Globus pallidus (tissue), 1 donor: ENCODE data around the gene ACAD8.
A peak's percentile ranks its signal among the peaks of the same experiment; 100 is the strongest.

Experiments used
- DNase-seq: peaks from one replicate; pipeline ENCODE4 v3.0.0-alpha.2; 2015; ENCODE audit warnings: low spot score

Gene ACAD8

GRCh38 chr11:134253188-134253993 is at the start of gene ACAD8, which contains the start of gene THYN1:
ACAD8 (plus strand) TSS chr11:134253568; CDS start chr11:134253601, 33 bp downstream.
THYN1 (minus strand) TSS chr11:134253352; CDS start chr11:134252882, 470 bp downstream.
- peak; percentile 96 for DNase-seq

- no peak for DNase-seq
Observed at GRCh38 chr11:134205729-134206128, 47.6 kb upstream of the ACAD8 start.

GRCh38 chr11:134206185-134206584 is 47.2 kb upstream of the ACAD8 start:
- no peak for DNase-seq

GRCh38 chr11:134207538-134208239 is 45.7 kb upstream of the ACAD8 start:
- DNase-seq, result no peak

- DNase-seq, result no peak
Observed at GRCh38 chr11:134215836-134216235, 37.5 kb upstream of the ACAD8 start.

- peak; percentile 33 for DNase-seq
Observed at GRCh38 chr11:134216816-134217215, 36.6 kb upstream of the ACAD8 start.

- no peak for DNase-seq
Observed at GRCh38 chr11:134223121-134223520, 30.2 kb upstream of the ACAD8 start.

GRCh38 chr11:134223836-134224709 is 29.3 kb upstream of the ACAD8 start, which contains the start of the genes NCAPD3 and VPS26B:
NCAPD3 (minus strand) TSS chr11:134223967; CDS start chr11:134223926, 41 bp downstream.
VPS26B (plus strand) TSS chr11:134224671; CDS start chr11:134225123, 452 bp downstream.
- peak; percentile 95 for DNase-seq

- DNase-seq, result peak; percentile 81
Observed at GRCh38 chr11:134224710-134225664, 28.4 kb upstream of the ACAD8 start.

- no peak for DNase-seq
Observed at GRCh38 chr11:134226806-134227325, 26.5 kb upstream of the ACAD8 start.

- no peak for DNase-seq
Observed at GRCh38 chr11:134228625-134229024, 24.7 kb upstream of the ACAD8 start.

GRCh38 chr11:134229126-134229790 is 24.1 kb upstream of the ACAD8 start:
- no peak for DNase-seq

GRCh38 chr11:134230339-134230738 is 23.0 kb upstream of the ACAD8 start:
- no peak for DNase-seq

- no peak for DNase-seq
Observed at GRCh38 chr11:134231958-134232659, 21.3 kb upstream of the ACAD8 start.

GRCh38 chr11:134233729-134234179 is 19.6 kb upstream of the ACAD8 start:
- no peak for DNase-seq

- DNase-seq, result no peak
Observed at GRCh38 chr11:134235399-134235798, 18.0 kb upstream of the ACAD8 start.

- no peak for DNase-seq
Observed at GRCh38 chr11:134236834-134237556, 16.4 kb upstream of the ACAD8 start.

GRCh38 chr11:134237557-134237922 is 15.8 kb upstream of the ACAD8 start:
- no peak for DNase-seq

GRCh38 chr11:134238956-134239355 is 14.4 kb upstream of the ACAD8 start:
- DNase-seq, result no peak
